ENCODE data around the gene VAV1.
A peak's percentile ranks its signal among the peaks of the same experiment; 100 is the strongest.
"Not testable (repeated sequence)": the region's sequence is repeated elsewhere in the genome, so short reads cannot be mapped to it uniquely, and the experiment has no call there.

The VAV1 gene

GRCh38 chr19:6828698-6829633, 56.5 kb downstream of the VAV1 start (continued):
- TF ChIP-seq, protein P1, sequence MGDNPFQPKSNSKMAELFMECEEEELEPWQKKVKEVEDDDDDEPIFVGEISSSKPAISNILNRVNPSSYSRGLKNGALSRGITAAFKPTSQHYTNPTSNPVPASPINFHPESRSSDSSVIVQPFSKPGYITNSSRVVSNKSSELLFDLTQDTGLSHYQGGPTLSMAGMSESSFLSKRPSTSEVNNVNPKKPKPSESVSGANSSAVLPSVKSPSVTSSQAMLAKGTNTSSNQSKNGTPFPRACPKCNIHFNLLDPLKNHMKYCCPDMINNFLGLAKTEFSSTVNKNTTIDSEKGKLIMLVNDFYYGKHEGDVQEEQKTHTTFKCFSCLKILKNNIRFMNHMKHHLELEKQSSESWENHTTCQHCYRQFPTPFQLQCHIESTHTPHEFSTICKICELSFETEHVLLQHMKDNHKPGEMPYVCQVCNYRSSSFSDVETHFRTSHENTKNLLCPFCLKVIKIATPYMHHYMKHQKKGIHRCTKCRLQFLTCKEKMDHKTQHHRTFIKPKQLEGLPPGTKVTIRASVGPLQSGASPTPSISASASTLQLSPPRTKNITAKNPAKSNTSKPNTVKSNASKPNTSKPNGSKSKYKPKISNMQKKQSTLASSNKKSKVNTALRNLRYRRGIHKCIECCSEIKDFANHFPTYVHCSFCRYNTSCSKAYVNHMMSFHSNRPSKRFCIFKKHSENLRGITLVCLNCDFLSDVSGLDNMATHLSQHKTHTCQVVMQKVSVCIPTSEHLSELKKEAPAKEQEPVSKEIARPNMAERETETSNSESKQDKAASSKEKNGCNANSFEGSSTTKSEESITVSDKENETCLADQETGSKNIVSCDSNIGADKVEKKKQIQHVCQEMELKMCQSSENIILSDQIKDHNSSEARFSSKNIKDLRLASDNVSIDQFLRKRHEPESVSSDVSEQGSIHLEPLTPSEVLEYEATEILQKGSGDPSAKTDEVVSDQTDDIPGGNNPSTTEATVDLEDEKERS (tag by site-specific recombination; IDR thresholded peaks at IDR 0.05): no peak
- TF ChIP-seq, protein P2, sequence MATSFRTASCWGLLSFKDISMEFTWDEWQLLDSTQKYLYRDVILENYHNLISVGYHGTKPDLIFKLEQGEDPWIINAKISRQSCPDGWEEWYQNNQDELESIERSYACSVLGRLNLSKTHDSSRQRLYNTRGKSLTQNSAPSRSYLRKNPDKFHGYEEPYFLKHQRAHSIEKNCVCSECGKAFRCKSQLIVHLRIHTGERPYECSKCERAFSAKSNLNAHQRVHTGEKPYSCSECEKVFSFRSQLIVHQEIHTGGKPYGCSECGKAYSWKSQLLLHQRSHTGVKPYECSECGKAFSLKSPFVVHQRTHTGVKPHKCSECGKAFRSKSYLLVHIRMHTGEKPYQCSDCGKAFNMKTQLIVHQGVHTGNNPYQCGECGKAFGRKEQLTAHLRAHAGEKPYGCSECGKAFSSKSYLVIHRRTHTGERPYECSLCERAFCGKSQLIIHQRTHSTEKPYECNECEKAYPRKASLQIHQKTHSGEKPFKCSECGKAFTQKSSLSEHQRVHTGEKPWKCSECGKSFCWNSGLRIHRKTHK (tag by site-specific recombination; IDR thresholded peaks at IDR 0.05): no peak
- TF ChIP-seq KLF1 (tag by site-specific recombination; IDR thresholded peaks at IDR 0.05): peak; percentile 58; the same call in 1 of the 2 replicates
- peak; percentile 14; the same call in 1 of the 2 replicates for TF ChIP-seq ZBTB20 (tag by site-specific recombination; IDR thresholded peaks at IDR 0.05)
- TF ChIP-seq KLF10 (tag by site-specific recombination; IDR thresholded peaks at IDR 0.05): no peak
- no peak for TF ChIP-seq ZNF140 (tag by site-specific recombination; IDR thresholded peaks at IDR 0.05)
- peak; percentile 21; the same call in 1 of the 2 replicates for TF ChIP-seq ZBTB8A (tag by site-specific recombination; IDR thresholded peaks at IDR 0.05)
- TF ChIP-seq ZNF549 (tag by site-specific recombination; IDR thresholded peaks at IDR 0.05): no peak
- TF ChIP-seq, protein P3, sequence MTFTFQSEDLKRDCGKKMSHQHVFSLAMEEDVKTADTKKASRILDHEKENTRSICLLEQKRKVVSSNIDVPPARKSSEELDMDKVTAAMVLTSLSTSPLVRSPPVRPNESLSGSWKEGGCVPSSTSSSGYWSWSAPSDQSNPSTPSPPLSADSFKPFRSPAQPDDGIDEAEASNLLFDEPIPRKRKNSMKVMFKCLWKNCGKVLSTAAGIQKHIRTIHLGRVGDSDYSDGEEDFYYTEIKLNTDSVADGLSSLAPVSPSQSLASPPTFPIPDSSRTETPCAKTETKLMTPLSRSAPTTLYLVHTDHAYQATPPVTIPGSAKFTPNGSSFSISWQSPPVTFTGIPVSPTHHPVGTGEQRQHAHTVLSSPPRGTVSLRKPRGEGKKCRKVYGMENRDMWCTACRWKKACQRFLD (tag by site-specific recombination; IDR thresholded peaks at IDR 0.05): no peak
- TF ChIP-seq WT1 (tag by site-specific recombination; IDR thresholded peaks at IDR 0.05): no peak
- no peak for TF ChIP-seq ZNF623 (tag by site-specific recombination; IDR thresholded peaks at IDR 0.05)

- H3K36me3 ChIP-seq (ENCODE audit: control insufficient read depth in 2 of 2, insufficient read depth in 1 of 2, low read length in 2 of 2); POLR2A ChIA-PET; CTCF ChIA-PET; H3K27ac ChIP-seq (ENCODE audit: extremely low read depth, low read depth, low read length); H3K4me3 ChIP-seq (ENCODE audit: low read depth, low read length); H3K4me1 ChIP-seq (ENCODE audit: control insufficient read depth, insufficient read depth, low read length); H3K9me3 ChIP-seq (ENCODE audit: control insufficient read depth, insufficient read depth, low read depth, low read length): not testable (repeated sequence)
- TF ChIP-seq SCRT1 (tag by site-specific recombination; IDR thresholded peaks at IDR 0.05; ENCODE audit: borderline replicate concordance) (peak; percentile 70), SCRT2 (tag by site-specific recombination; IDR thresholded peaks at IDR 0.05) (peak; percentile 82)
Observed at GRCh38 chr19:6829829-6830228, 57.3 kb downstream of the VAV1 start.

GRCh38 chr19:6831084-6831483, 58.6 kb downstream of the VAV1 start:
- H3K4me3 ChIP-seq (ENCODE audit: low read depth, low read length); H3K27ac ChIP-seq (ENCODE audit: extremely low read depth, low read depth, low read length); H3K36me3 ChIP-seq (ENCODE audit: control insufficient read depth in 2 of 2, insufficient read depth in 1 of 2, low read length in 2 of 2); H3K9me3 ChIP-seq (ENCODE audit: control insufficient read depth, insufficient read depth, low read depth, low read length); H3K4me1 ChIP-seq (ENCODE audit: control insufficient read depth, insufficient read depth, low read length); POLR2A ChIA-PET: not testable (repeated sequence)
- CTCF ChIA-PET: interaction anchor here (0.7 kb wide), 1 partner anchor 224 kb away, joined by 3 read pairs; no protein-coding TSS in a partner anchor

DNA sequence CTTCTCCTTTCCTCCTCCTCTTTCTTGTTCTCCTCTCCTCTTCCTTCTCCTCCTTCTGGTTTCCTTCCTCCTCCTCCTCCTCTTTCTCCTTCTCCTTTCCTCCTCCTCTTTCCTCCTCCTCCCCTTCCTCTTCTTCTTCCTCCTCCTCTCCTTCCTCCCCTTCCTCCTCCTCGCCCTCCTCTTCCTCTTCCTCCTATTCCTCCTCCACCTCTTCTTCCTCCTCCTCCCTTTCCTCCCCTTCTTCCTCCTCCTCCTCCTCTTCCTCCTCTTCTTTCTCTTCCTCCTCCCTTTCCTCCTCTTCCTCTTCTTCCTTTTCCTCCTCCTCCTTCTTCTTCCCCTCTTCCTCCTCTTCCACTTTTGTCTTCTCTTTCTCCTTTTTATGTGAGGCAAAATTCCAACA, 59.9 kb downstream of the VAV1 start:
- CTCF ChIA-PET: no interaction called here
- Histone ChIP-seq H3K9me3 (ENCODE audit: control insufficient read depth, insufficient read depth, low read depth, low read length) (no peaks in the 10 kb centered on the region), H3K4me1 (ENCODE audit: control insufficient read depth, insufficient read depth, low read length) (no peaks in the 10 kb centered on the region; the same call in 1 of the 2 replicates), H3K27ac (ENCODE audit: extremely low read depth, low read depth, low read length) (no peak overlapping the region), H3K4me3 (ENCODE audit: low read depth, low read length) (no peak overlapping the region), H3K36me3 (ENCODE audit: control insufficient read depth in 2 of 2, insufficient read depth in 1 of 2, low read length in 2 of 2) (no peaks in the 10 kb centered on the region)
- POLR2A ChIA-PET: no interaction called here
- TF ChIP-seq, protein P2 (tag by site-specific recombination; IDR thresholded peaks at IDR 0.05): no peak
- TF ChIP-seq ZNF513 (tag by site-specific recombination; IDR thresholded peaks at IDR 0.05): peak; percentile 98
- no peak for TF ChIP-seq SETDB1 (IDR thresholded peaks at IDR 0.05; ENCODE audit: insufficient read length, low read length)
- no peak for TF ChIP-seq ZNF223 (tag by site-specific recombination; IDR thresholded peaks at IDR 0.05)
- no peak for TF ChIP-seq ZNF169 (tag by site-specific recombination; IDR thresholded peaks at IDR 0.05)
- no peak for TF ChIP-seq ZNF530 (tag by site-specific recombination; IDR thresholded peaks at IDR 0.05; ENCODE audit: low read depth)
- TF ChIP-seq HOXA7 (CRISPR knock-in tag; IDR thresholded peaks at IDR 0.05; ENCODE audit: borderline replicate concordance): no peak

Measured in HEK293 (cell line).